HCT116 (cell line): Measurements from ENCODE around the gene SEL1L2.

Experiments
- CEBPB ChIP-seq: IDR thresholded peaks from 2 replicates; pipeline ENCODE4 v1.6.1; 2012; ENCODE audit warnings: low read depth
- CTCF ChIP-seq, 3 experiments: fragments of 200-600 bp in 1 of 3; sonication (generic) in 1 of 3; IDR thresholded peaks in 2 of 3; conservative IDR thresholded peaks in 1 of 3; 2 replicates each; pipeline ENCODE4 v1.5.1; 2012 to 2017; ENCODE audit warnings: low read depth in 2 of 3, low read length in 2 of 3, antibody characterized with exemption in 1 of 3, borderline replicate concordance in 1 of 3, control low read depth in 1 of 3, mild to moderate bottlenecking in 1 of 3, mixed read lengths in 1 of 3, mixed run types in 1 of 3, moderate library complexity in 1 of 3; ENCODE audit not compliant: insufficient read depth in 1 of 3
- POLR2A ChIP-seq: IDR thresholded peaks from 2 replicates; pipeline ENCODE4 v1.7.0; 2011; ENCODE audit warnings: borderline replicate concordance; ENCODE audit not compliant: insufficient read depth, insufficient read length; ENCODE audit errors: extremely low read depth

DNA sequence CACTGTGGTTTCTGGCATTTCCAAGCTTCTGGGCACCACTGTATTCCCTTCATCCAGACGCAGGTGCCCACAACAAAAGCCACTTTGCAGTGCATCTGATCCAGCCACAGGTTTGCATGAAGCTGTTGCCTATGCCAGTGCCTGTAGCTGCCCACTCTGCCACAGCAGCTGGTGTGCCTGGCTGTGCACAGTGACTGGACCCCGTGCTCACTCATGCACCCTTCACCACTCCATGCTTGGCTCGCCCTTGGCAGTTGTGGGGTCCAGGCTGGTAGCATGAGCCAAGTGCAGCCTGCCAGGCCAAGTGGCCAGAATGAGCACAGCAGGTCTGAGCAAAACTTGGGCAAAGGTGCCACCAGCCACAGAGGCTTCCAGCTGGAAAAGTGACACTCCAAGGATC is 42.7 kb downstream of the SEL1L2 start:
- TF ChIP-seq CTCF (IDR thresholded peaks at IDR 0.05 in 2 of 3, conservative IDR thresholded peaks at IDR 0.05 in 1 of 3; ENCODE audit: borderline replicate concordance in 1 of 3, insufficient read depth in 1 of 3, low read depth in 2 of 3, low read length in 2 of 3) (no peak), POLR2A (no peak), CEBPB (no peak)
